Tibial nerve (tissue), 4 donors: Measurements from ENCODE around the gene ZNF24.

ENCODE experiments used
- EP300 ChIP-seq, 2 donors: sonication (generic); formaldehyde crosslinking; IDR thresholded peaks; one replicate each; pipeline ENCODE4 v1.6.1; 2017; ENCODE audit warnings: antibody characterized with exemption in 2 of 2, mild to moderate bottlenecking in 1 of 2
- POLR2A ChIP-seq, 2 donors: fragments of 450-650 bp; IDR thresholded peaks; one replicate each; pipeline ENCODE4 v1.6.1; 2017; ENCODE audit warnings: antibody characterized with exemption in 2 of 2, mild to moderate bottlenecking in 2 of 2, moderate library complexity in 2 of 2
- TF ChIP-seq, protein P1 (sequence below), 5 experiments: fragments of 200-600 bp in 3 of 5; fragments of 450-650 bp in 2 of 5; sonication (generic) in 3 of 5; IDR thresholded peaks; one replicate each; pipeline ENCODE4 v1.5.1; 2016 to 2019; ENCODE audit warnings: antibody characterized with exemption in 5 of 5, mild to moderate bottlenecking in 3 of 5, moderate library complexity in 2 of 5

DNA sequence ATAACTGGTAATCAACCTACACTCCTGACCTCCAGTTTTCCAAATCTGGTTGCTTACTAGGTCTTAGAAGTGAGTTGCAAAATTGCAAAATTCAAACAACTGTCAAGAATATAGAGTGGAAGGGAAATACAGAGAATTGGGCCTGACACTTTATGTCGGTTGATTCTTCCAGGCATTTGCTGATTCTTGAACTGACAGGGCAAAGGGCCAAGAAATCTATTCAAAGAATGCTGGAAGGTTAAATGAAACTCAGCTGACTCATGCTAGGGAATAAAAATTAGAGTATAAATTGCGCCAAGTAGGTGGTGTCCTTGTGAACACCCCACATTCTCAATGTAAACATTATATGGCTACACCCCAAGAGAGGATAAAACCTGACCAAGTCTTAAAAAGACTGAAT lies 32.7 kb downstream of the ZNF24 start:
- no peak for TF ChIP-seq EP300 (IDR thresholded peaks at IDR 0.05)
- TF ChIP-seq, protein P1, sequence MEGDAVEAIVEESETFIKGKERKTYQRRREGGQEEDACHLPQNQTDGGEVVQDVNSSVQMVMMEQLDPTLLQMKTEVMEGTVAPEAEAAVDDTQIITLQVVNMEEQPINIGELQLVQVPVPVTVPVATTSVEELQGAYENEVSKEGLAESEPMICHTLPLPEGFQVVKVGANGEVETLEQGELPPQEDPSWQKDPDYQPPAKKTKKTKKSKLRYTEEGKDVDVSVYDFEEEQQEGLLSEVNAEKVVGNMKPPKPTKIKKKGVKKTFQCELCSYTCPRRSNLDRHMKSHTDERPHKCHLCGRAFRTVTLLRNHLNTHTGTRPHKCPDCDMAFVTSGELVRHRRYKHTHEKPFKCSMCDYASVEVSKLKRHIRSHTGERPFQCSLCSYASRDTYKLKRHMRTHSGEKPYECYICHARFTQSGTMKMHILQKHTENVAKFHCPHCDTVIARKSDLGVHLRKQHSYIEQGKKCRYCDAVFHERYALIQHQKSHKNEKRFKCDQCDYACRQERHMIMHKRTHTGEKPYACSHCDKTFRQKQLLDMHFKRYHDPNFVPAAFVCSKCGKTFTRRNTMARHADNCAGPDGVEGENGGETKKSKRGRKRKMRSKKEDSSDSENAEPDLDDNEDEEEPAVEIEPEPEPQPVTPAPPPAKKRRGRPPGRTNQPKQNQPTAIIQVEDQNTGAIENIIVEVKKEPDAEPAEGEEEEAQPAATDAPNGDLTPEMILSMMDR (IDR thresholded peaks at IDR 0.05) = no peak
- TF ChIP-seq POLR2A (IDR thresholded peaks at IDR 0.05) = no peak
